K562 treated with DMSO at 1 percent for 48 hours (cell line): ENCODE measurements around the gene RAB44. TPM values are rescaled to one million over a fixed set of nuclear protein-coding genes. Genes with fewer than 3 reads are reported as not detected.

Source experiments
- total RNA-seq: library from RNA; unstranded; fragments of 300-600 nt; gene quantifications from 2 replicates; pipeline ENCODE4 v1.2.3, GENCODE V29; 2022; ENCODE audit warnings: low replicate concordance; ENCODE audit errors: extremely low read depth

RAB44 gene
- total RNA-seq, result not detected in 2 replicates

GRCh38 chr6:36697481-36697903 is at the start of gene RAB44:
Gene RAB44 (plus strand): TSS chr6:36697826. CDS start chr6:36704236, 6,410 bp downstream.

GRCh38 chr6:36678488-36679042 is 19.1 kb upstream of the RAB44 start, which contains the start of gene CDKN1A:
Gene CDKN1A (plus strand): TSS chr6:36678714. CDS start chr6:36684102, 5,388 bp downstream.

Other genes starting within 250 kb of the RAB44 start
- not detected in 2 replicates for gene STK38, start 150.3 kb upstream of the RAB44 start, total RNA-seq
- not detected in 2 replicates for gene SRSF3, start 103.5 kb upstream of the RAB44 start, total RNA-seq
- not detected in 2 replicates for gene CDKN1A, start 19.1 kb upstream of the RAB44 start, total RNA-seq
- gene CPNE5, start 141.6 kb downstream of the RAB44 start, total RNA-seq, result not detected in 2 replicates
- gene PPIL1, start 177.0 kb downstream of the RAB44 start, total RNA-seq, result not detected in 2 replicates
- not detected in 2 replicates for gene C6orf89, start 188.1 kb downstream of the RAB44 start, total RNA-seq